CD14-positive monocyte (primary cell): ENCODE results near the gene ATXN1. TPM values are rescaled to one million over a fixed set of nuclear protein-coding genes. Genes with fewer than 3 reads are reported as not detected.

Experiments used
- DNase-seq, 3 donors: peaks; one replicate each; pipeline ENCODE4 v3.0.0-alpha.2; 2011 to 2022
- H2AFZ ChIP-seq: 2 replicates; pipeline ENCODE4 v1.6.0; 2012; ENCODE audit warnings: mild to moderate bottlenecking, low read depth, low read length, inconsistent platforms; ENCODE audit not compliant: insufficient read depth, poor library complexity, severe bottlenecking
- H3K27ac ChIP-seq, 2 donors: 1 replicate in 1 of 2; 2 replicates in 1 of 2; pipeline ENCODE4 v1.5.1; 2012 to 2013; ENCODE audit warnings: low read length in 2 of 2, control low read depth in 1 of 2, inconsistent platforms in 1 of 2, low read depth in 1 of 2, mild to moderate bottlenecking in 1 of 2
- H3K27me3 ChIP-seq, 2 donors: one replicate each; pipeline versions ENCODE4 v1.6.0 to v1.6.1; 2011 to 2013; ENCODE audit warnings: low read length in 2 of 2; ENCODE audit not compliant: control insufficient read depth in 2 of 2, insufficient read depth in 2 of 2
- H3K36me3 ChIP-seq, 2 donors: replicated peaks in 1 of 2; 1 replicate in 1 of 2; 2 replicates in 1 of 2; pipeline versions ENCODE4 v1.5.1 to v1.6.1; 2012 to 2013; ENCODE audit warnings: low read length in 2 of 2, control low read depth in 1 of 2, inconsistent platforms in 1 of 2, mild to moderate bottlenecking in 1 of 2; ENCODE audit not compliant: insufficient read depth in 2 of 2, control insufficient read depth in 1 of 2
- H3K4me1 ChIP-seq, 2 donors: 1 replicate in 1 of 2; 2 replicates in 1 of 2; pipeline versions ENCODE4 v1.5.1 to v1.6.1; 2012 to 2013; ENCODE audit warnings: low read length in 2 of 2, control low read depth in 1 of 2, inconsistent platforms in 1 of 2, mild to moderate bottlenecking in 1 of 2, moderate library complexity in 1 of 2; ENCODE audit not compliant: insufficient read depth in 2 of 2, control insufficient read depth in 1 of 2
- H3K4me2 ChIP-seq: replicated peaks from 2 replicates; pipeline ENCODE3; 2012; ENCODE audit warnings: low read length, moderate library complexity, mild to moderate bottlenecking; ENCODE audit not compliant: poor library complexity, severe bottlenecking; ENCODE audit errors: extremely low read depth
- H3K4me3 ChIP-seq, 3 experiments: fragments of 200-600 bp in 1 of 3; sonication (generic) in 1 of 3; replicated peaks in 1 of 3; 1 replicate in 2 of 3; 2 replicates in 1 of 3; pipeline ENCODE4 v1.5.1; 2011 to 2013; ENCODE audit warnings: low read length in 3 of 3, mild to moderate bottlenecking in 3 of 3, control low read depth in 2 of 3, low read depth in 2 of 3, inconsistent platforms in 1 of 3, moderate library complexity in 1 of 3
- H3K79me2 ChIP-seq: 2 replicates; pipeline ENCODE4 v1.6.0; 2012; ENCODE audit warnings: mild to moderate bottlenecking, control low read depth, inconsistent platforms, low read length, moderate library complexity; ENCODE audit not compliant: insufficient read depth
- H3K9ac ChIP-seq: 2 replicates; pipeline ENCODE4 v1.6.0; 2017; ENCODE audit warnings: low read length, mild to moderate bottlenecking; ENCODE audit not compliant: insufficient read depth, poor library complexity, severe bottlenecking
- H3K9me3 ChIP-seq, 2 donors: replicated peaks in 1 of 2; 1 replicate in 1 of 2; 2 replicates in 1 of 2; pipeline versions ENCODE4 v1.5.1 to v1.6.1; 2012 to 2013; ENCODE audit warnings: low read length in 2 of 2, control low read depth in 1 of 2; ENCODE audit not compliant: control insufficient read depth in 1 of 2, insufficient read depth in 1 of 2
- H4K20me1 ChIP-seq: 2 replicates; pipeline ENCODE4 v1.6.0; 2012; ENCODE audit warnings: mild to moderate bottlenecking, low read length, control low read depth, moderate library complexity; ENCODE audit not compliant: insufficient read depth
- H3K27ac Mint-ChIP-seq, 7 donors: one replicate each; pipeline ENCODE4 v1.8.0; 2020; ENCODE audit warnings: mild to moderate bottlenecking in 7 of 7, mixed read lengths in 7 of 7, moderate library complexity in 6 of 7, inconsistent platforms in 2 of 7
- H3K27me3 Mint-ChIP-seq, 3 donors: one replicate each; pipeline ENCODE4 v1.8.0; 2021 to 2022; ENCODE audit warnings: low read depth in 3 of 3, mild to moderate bottlenecking in 3 of 3, mixed read lengths in 3 of 3, moderate library complexity in 3 of 3, inconsistent platforms in 1 of 3
- H3K36me3 Mint-ChIP-seq, 2 donors: one replicate each; pipeline ENCODE4 v1.8.0; 2020; ENCODE audit warnings: mixed read lengths in 2 of 2, inconsistent platforms in 1 of 2, mild to moderate bottlenecking in 1 of 2
- H3K4me1 Mint-ChIP-seq: one replicate; pipeline ENCODE4 v1.8.0; 2020; ENCODE audit warnings: mild to moderate bottlenecking, mixed read lengths
- H3K4me3 Mint-ChIP-seq, 2 donors: one replicate each; pipeline ENCODE4 v1.8.0; 2020; ENCODE audit warnings: mild to moderate bottlenecking in 2 of 2, mixed read lengths in 2 of 2, moderate library complexity in 1 of 2
- H3K9me3 Mint-ChIP-seq, 7 donors: one replicate each; pipeline ENCODE4 v1.8.0; 2020 to 2022; ENCODE audit warnings: mixed read lengths in 7 of 7, mild to moderate bottlenecking in 6 of 7, moderate library complexity in 6 of 7, inconsistent platforms in 2 of 7
- CTCF ChIP-seq: fragments of 200-600 bp; IDR thresholded peaks from one replicate; pipeline ENCODE4 v1.8.0; 2022; ENCODE audit warnings: antibody characterized with exemption, mild to moderate bottlenecking
- WGBS: methylation state at CpG from one replicate; pipeline ENCODE4 v1.1.5; 2013; ENCODE audit warnings: missing lambda C conversion rate; ENCODE audit not compliant: insufficient coverage; 5-methylcytosine and 5-hydroxymethylcytosine counted together
- intact Hi-C, 2 donors: fragments of 100-400 bp; cut with micrococcal nuclease; formaldehyde crosslinking; loops; one replicate each; pipeline versions ENCODE4 v1.15.0 to v1.15.1; 2023
- polyA plus RNA-seq, 3 donors: library from polyadenylated mRNA; depleted of rRNA in 1 of 3; unstranded in 2 of 3; stranded (reverse) in 1 of 3; fragments of 300-500 nt in 2 of 3; fragments of >200 nt in 1 of 3; fragmentation: Illumina TruSeq in 2 of 3; gene quantifications; 1 replicate in 2 of 3; 2 replicates in 1 of 3; pipeline ENCODE4 v1.2.3, GENCODE V29; 2012 to 2021

Gene ATXN1
- polyA plus RNA-seq, 3 donors: 8.8 to 19.1 (median 10.9) TPM

- H3K4me3 Mint-ChIP-seq: no peak overlapping the region
- peak overlapping the region in 2 of 7 donors; percentile 28 to 40 for H3K27ac Mint-ChIP-seq
- no peak overlapping the region for H3K4me2 ChIP-seq
- WGBS: 6% methylated on average over 2 of the region's 7 CpGs
- H3K79me2 ChIP-seq: no peaks in the 10 kb centered on the region
- peaks cover 20 to 55% of the 10 kb centered on the region in 2 donors for H3K36me3 ChIP-seq
- H3K36me3 Mint-ChIP-seq: peaks cover 63 to 82% of the 10 kb centered on the region in 2 donors
- peak in 2 of 3 donors; percentile 14 to 62 for DNase-seq
- H3K9me3 ChIP-seq: no peaks in the 10 kb centered on the region
- no peak overlapping the region for H2AFZ ChIP-seq
- intact Hi-C loops: no loop called here
- H3K4me3 ChIP-seq: no peak overlapping the region
- TF ChIP-seq CTCF: no peak
- no peaks in the 10 kb centered on the region for H3K27me3 Mint-ChIP-seq
- peaks cover 0 to 2% (median 0%) of the 10 kb centered on the region in 7 donors for H3K9me3 Mint-ChIP-seq
- peaks cover 15% of the 10 kb centered on the region for H3K4me1 Mint-ChIP-seq
- H3K27ac ChIP-seq: no peak overlapping the region
- no peaks in the 10 kb centered on the region for H3K27me3 ChIP-seq
- H3K9ac ChIP-seq: no peak overlapping the region
- H4K20me1 ChIP-seq: no peaks in the 10 kb centered on the region
- peaks cover 0 to 4% of the 10 kb centered on the region in 2 donors for H3K4me1 ChIP-seq
Measured at GRCh38 chr6:16305246-16305725, 456.0 kb downstream of the ATXN1 start.

GRCh38 chr6:16302721-16303552 lies 458.3 kb downstream of the ATXN1 start:
- peaks cover 62 to 77% of the 10 kb centered on the region in 2 donors for H3K36me3 Mint-ChIP-seq
- H3K27me3 Mint-ChIP-seq: no peaks in the 10 kb centered on the region
- no peak overlapping the region for H3K4me2 ChIP-seq
- no peak overlapping the region for H3K4me3 ChIP-seq
- no peak for TF ChIP-seq CTCF
- H3K36me3 ChIP-seq: peaks cover 20 to 39% of the 10 kb centered on the region in 2 donors
- no peak for DNase-seq
- H3K9ac ChIP-seq: no peak overlapping the region
- H3K4me1 Mint-ChIP-seq: peaks cover 15% of the 10 kb centered on the region
- intact Hi-C loops: no loop called here
- H3K4me1 ChIP-seq: peaks cover 0 to 4% of the 10 kb centered on the region in 2 donors
- WGBS: 98% methylated on average over 20 of the region's 27 CpGs
- no peak overlapping the region for H3K27ac ChIP-seq
- H3K27ac Mint-ChIP-seq: peak overlapping the region in 1 of 7 donors; percentile 70
- H3K79me2 ChIP-seq: no peaks in the 10 kb centered on the region
- no peaks in the 10 kb centered on the region for H3K9me3 ChIP-seq
- no peaks in the 10 kb centered on the region for H4K20me1 ChIP-seq
- no peaks in the 10 kb centered on the region for H3K27me3 ChIP-seq
- no peak overlapping the region for H2AFZ ChIP-seq
- no peak overlapping the region for H3K4me3 Mint-ChIP-seq
- peaks cover 0 to 2% (median 0%) of the 10 kb centered on the region in 7 donors for H3K9me3 Mint-ChIP-seq
